SU-DHL-6 (cell line): ENCODE results near the gene RALGPS1.

ENCODE experiments used
- H2AFZ ChIP-seq: fragments of 200-600 bp; sonication (generic); 2 replicates; pipeline ENCODE4 v1.6.1; 2014; ENCODE audit warnings: low read depth, mild to moderate bottlenecking, moderate library complexity, mixed read lengths, antibody characterized with exemption, low read length; ENCODE audit not compliant: severe bottlenecking
- H3F3A ChIP-seq: fragments of 200-600 bp; shearing (Covaris generic); 2 replicates; pipeline ENCODE4 v1.6.0; 2016; ENCODE audit warnings: antibody characterized with exemption, mild to moderate bottlenecking; ENCODE audit not compliant: insufficient read depth
- H3K27ac ChIP-seq: fragments of 200-600 bp; sonication (generic); 2 replicates; pipeline ENCODE4 v1.5.1; 2016; ENCODE audit warnings: low read depth, mild to moderate bottlenecking, low read length, moderate library complexity, mixed read lengths
- H3K27me3 ChIP-seq: fragments of 200-600 bp; sonication (generic), shearing (Covaris generic); 2 replicates; pipeline ENCODE4 v1.6.0; 2014; ENCODE audit warnings: mild to moderate bottlenecking, low read length
- H3K36me3 ChIP-seq: fragments of 200-600 bp; sonication (generic); 2 replicates; pipeline ENCODE4 v1.6.1; 2014; ENCODE audit warnings: mild to moderate bottlenecking, low read length, mixed read lengths
- H3K4me2 ChIP-seq: fragments of 300-600, 200-600 bp; shearing (Covaris generic), sonication (generic); 2 replicates; pipeline ENCODE4 v1.6.0; 2014; ENCODE audit warnings: low read length, low read depth, mild to moderate bottlenecking; ENCODE audit not compliant: poor library complexity, severe bottlenecking
- H3K4me3 ChIP-seq: fragments of 200-600 bp; sonication (generic); 2 replicates; pipeline ENCODE4 v1.5.1; 2014; ENCODE audit warnings: antibody characterized with exemption, low read length, mild to moderate bottlenecking, mixed read lengths; ENCODE audit not compliant: insufficient read depth, poor library complexity, severe bottlenecking
- H3K79me2 ChIP-seq: fragments of 200-600 bp; sonication (generic); 2 replicates; pipeline ENCODE4 v1.6.1; 2014; ENCODE audit warnings: mild to moderate bottlenecking, low read length, moderate library complexity; ENCODE audit not compliant: insufficient read depth
- H3K9ac ChIP-seq: fragments of 200-600 bp; sonication (generic); 2 replicates; pipeline ENCODE4 v1.7.0; 2014; ENCODE audit warnings: mild to moderate bottlenecking, low read length
- H3K9me2 ChIP-seq: fragments of 200-600 bp; sonication (generic); replicated peaks from 2 replicates; pipeline ENCODE4 v1.6.1; 2014; ENCODE audit warnings: low read length; ENCODE audit not compliant: insufficient read depth
- H3K9me3 ChIP-seq: fragments of 200-600 bp; sonication (generic); 2 replicates; pipeline ENCODE4 v1.6.1; 2014; ENCODE audit warnings: low read length, mixed read lengths; ENCODE audit not compliant: insufficient read depth
- H4K20me1 ChIP-seq: fragments of 200-600 bp; sonication (generic); 2 replicates; pipeline ENCODE4 v1.6.1; 2014; ENCODE audit warnings: low read depth, mild to moderate bottlenecking, antibody characterized with exemption, low read length, moderate library complexity, mixed read lengths
- EZH2phosphoT487 ChIP-seq: fragments of 200-600 bp; sonication (generic), shearing (Covaris generic); conservative IDR thresholded peaks from 2 replicates; pipeline ENCODE4 v1.6.1; 2018; ENCODE audit warnings: mild to moderate bottlenecking, antibody characterized with exemption, low read length, moderate library complexity, mixed read lengths
- TF ChIP-seq, protein P1 (sequence below): fragments of 200-600 bp; sonication (generic); IDR thresholded peaks from one replicate; pipeline ENCODE4 v1.5.1; 2017; ENCODE audit warnings: antibody characterized with exemption, mild to moderate bottlenecking, low read length, moderate library complexity; ENCODE audit not compliant: insufficient read depth, poor library complexity, severe bottlenecking

Gene RALGPS1

DNA sequence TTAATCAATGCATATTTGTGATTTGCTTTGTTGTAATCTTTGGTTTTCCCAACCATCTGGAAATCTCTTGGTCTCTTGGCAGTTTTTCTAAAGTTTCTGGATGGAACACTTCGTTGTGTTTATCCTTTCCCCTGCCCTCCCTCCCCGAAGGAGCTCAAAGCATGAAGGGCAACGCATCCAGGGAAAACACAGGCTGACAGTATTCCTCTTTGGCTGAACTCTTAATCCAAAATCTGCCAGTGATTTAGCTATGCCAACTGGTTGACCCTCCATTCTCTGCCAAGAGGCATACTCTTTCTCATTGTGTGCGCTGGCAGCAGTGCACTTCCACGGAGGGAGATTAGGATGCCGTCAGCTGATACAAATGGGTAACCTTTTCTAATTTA lies 33.6 kb upstream of the RALGPS1 start:
- Histone ChIP-seq H3K79me2 (no peaks in the 10 kb centered on the region), H2AFZ (no peak overlapping the region), H3F3A (no peaks in the 10 kb centered on the region), H3K4me2 (no peak overlapping the region), H4K20me1 (no peaks in the 10 kb centered on the region), H3K9me3 (no peaks in the 10 kb centered on the region), H3K27ac (no peak overlapping the region), H3K4me3 (no peak overlapping the region), H3K9ac (no peak overlapping the region), H3K9me2 (no peaks in the 10 kb centered on the region), H3K27me3 (no peaks in the 10 kb centered on the region), H3K36me3 (no peaks in the 10 kb centered on the region)
- TF ChIP-seq, protein P1, sequence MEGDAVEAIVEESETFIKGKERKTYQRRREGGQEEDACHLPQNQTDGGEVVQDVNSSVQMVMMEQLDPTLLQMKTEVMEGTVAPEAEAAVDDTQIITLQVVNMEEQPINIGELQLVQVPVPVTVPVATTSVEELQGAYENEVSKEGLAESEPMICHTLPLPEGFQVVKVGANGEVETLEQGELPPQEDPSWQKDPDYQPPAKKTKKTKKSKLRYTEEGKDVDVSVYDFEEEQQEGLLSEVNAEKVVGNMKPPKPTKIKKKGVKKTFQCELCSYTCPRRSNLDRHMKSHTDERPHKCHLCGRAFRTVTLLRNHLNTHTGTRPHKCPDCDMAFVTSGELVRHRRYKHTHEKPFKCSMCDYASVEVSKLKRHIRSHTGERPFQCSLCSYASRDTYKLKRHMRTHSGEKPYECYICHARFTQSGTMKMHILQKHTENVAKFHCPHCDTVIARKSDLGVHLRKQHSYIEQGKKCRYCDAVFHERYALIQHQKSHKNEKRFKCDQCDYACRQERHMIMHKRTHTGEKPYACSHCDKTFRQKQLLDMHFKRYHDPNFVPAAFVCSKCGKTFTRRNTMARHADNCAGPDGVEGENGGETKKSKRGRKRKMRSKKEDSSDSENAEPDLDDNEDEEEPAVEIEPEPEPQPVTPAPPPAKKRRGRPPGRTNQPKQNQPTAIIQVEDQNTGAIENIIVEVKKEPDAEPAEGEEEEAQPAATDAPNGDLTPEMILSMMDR = no peak

DNA sequence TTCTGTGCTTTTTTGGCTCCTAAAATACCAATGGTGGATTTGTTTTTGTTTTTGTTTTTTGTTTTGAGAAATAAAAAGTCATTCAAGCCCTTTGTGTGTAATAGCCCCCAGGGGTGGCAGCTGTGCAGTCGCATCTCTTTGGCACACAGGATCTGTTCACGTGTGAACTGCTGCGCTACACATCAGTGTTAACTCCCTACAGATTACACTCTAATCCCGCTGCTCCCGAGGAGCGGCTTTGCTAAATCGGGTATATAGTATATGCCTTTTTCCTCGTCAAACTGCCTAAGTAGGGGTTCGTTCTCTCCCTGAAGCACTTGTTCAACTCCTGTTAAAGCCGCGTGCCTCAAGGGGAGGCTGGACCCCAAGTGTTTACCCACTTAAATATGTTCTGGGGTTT lies 31.8 kb upstream of the RALGPS1 start:
- no peaks in the 10 kb centered on the region for H3K9me3 ChIP-seq
- no peak overlapping the region for H3K4me3 ChIP-seq
- no peak overlapping the region for H3K9ac ChIP-seq
- no peak overlapping the region for H3K27ac ChIP-seq
- no peaks in the 10 kb centered on the region for H3K36me3 ChIP-seq
- no peaks in the 10 kb centered on the region for H3K27me3 ChIP-seq
- no peak overlapping the region for H3K4me2 ChIP-seq
- TF ChIP-seq, protein P1 = no peak
- TF ChIP-seq EZH2phosphoT487 = no peak
- H3K9me2 ChIP-seq = no peaks in the 10 kb centered on the region
- no peaks in the 10 kb centered on the region for H4K20me1 ChIP-seq
- H2AFZ ChIP-seq = no peak overlapping the region
- no peaks in the 10 kb centered on the region for H3F3A ChIP-seq
- H3K79me2 ChIP-seq = no peaks in the 10 kb centered on the region

DNA sequence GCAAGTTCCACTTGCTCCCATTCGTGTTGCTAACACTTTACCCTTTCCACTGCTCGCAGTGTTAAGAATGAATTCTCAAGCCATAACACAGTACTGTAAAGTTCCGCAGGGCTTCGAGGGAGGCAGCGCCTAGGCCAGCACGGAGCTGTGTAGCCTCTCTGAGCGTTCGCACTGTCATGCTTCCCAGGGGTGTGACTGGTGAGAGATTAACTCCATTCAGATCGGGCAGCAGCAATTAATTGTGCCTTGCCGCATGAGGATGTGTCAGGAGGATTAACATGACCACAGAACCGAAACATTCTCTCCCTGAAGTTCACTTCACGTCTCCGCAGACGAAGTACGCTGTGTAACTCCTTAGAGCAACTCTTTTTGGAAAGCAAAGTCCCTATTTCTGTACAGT lies 30.9 kb upstream of the RALGPS1 start:
- H4K20me1 ChIP-seq = no peaks in the 10 kb centered on the region
- no peak overlapping the region for H3K4me3 ChIP-seq
- no peaks in the 10 kb centered on the region for H3K36me3 ChIP-seq
- no peak overlapping the region for H2AFZ ChIP-seq
- no peaks in the 10 kb centered on the region for H3K79me2 ChIP-seq
- H3K4me2 ChIP-seq = no peak overlapping the region
- H3K9me3 ChIP-seq = no peaks in the 10 kb centered on the region
- H3K9me2 ChIP-seq = no peaks in the 10 kb centered on the region
- H3F3A ChIP-seq = no peaks in the 10 kb centered on the region
- TF ChIP-seq EZH2phosphoT487 = no peak
- TF ChIP-seq, protein P1 = no peak
- H3K27ac ChIP-seq = no peak overlapping the region
- no peaks in the 10 kb centered on the region for H3K27me3 ChIP-seq
- no peak overlapping the region for H3K9ac ChIP-seq
